Stimulated activated naive CD4-positive, alpha-beta T cell (primary cell): ENCODE data around the gene DOCK4.
A peak's percentile ranks its signal among the peaks of the same experiment; 100 is the strongest.

Source experiments
- DNase-seq, 6 experiments: peaks; one replicate each; lab custom pipeline; 2025; lab: John Stamatoyannopoulos, UW

The DOCK4 gene

DNA sequence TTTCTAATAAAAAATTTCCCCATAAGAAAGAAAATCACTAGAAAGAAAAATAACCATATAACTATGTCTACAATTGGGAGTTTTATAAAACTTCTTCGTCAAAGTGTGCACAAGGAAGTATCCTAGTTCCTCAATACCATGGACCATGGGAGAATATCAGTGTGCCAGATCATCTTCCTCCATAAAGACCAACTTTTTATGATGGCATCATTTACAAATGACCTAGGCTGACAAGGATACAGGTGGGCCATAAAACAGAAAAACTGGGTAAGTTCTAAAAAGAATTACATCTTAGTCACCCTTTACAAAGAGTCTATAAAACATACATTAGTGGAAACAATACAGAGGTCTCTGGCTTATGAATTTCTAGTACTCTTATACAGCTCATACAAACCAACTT is 303.2 kb downstream of the DOCK4 start:
- no peak for DNase-seq

DNA sequence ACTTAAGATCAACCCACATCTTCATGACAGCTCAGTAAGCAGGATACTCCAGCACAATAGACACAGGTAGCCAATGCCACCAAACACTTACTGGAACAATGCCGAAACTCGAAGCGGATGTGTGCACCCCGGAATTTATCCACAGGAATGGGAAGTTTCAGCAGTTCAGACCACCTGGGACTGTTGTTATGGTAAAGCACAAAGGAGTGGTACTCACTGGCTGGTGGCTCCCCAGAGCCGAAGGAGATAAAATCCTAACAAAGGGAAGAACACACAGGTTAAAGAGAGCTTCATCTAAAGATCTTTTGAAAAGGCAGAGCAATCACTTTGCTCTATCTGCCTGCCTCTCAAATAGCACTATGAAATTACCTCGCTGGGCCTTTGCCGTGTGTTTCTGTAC is 305.9 kb downstream of the DOCK4 start:
- no peak for DNase-seq

DNA sequence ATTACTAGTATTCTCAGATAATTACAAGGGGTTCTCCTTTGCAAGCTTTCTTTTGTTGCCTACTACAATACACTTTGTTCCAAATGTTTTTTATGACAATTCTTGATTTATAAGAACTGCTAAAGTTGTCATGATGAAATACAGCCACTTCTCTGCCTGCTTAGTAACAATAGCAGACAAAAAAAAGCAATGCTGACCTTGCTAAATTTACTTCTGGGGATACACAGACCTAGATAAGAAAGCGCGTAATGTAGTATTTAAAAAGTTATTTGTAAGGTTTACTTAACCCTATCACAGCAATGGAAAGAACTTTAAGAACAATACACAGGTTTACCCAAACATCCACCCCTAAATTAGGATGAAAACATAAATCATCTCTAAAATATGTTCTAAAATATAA is 311.1 kb downstream of the DOCK4 start:
- DNase-seq, result no peak

DNA sequence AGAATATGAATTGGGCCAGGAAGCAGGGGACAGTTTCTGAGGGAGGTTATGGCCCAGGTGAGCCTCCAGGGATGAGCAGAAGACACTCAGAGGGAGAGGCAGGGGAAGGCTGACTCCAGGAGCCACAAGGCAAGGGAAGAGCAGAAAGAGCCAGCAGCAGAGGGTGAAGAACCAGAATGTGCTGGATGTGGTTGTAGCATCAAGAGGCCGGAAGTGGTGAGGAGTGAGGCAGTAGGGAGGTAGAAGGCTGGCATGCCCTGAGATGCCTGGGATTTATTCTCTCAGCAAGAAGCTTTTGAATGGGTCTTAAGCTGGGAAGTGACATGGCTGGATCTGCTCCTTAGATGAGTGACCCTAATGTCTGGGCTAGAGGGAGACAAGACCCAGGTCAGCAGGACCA is 311.7 kb downstream of the DOCK4 start:
- DNase-seq, result no peak

DNA sequence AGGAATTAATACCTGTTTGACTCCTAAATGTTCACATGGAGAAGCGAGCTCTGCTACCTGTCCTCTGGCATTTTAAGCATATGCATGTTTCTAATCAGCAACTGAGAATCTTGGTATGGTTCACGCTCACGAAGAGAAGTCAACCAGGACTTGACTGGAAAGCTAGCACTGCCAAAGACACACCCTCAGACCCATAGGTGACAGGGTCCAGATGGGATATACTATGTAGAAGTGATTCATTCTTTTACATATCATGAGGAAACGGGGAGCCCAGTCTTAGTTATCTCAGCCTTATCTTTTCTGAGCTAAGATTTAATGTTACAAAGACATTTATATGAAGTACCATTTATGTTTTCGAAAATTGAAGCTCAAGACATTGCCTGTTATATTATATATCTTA is 313.0 kb downstream of the DOCK4 start:
- DNase-seq, result no peak

DNA sequence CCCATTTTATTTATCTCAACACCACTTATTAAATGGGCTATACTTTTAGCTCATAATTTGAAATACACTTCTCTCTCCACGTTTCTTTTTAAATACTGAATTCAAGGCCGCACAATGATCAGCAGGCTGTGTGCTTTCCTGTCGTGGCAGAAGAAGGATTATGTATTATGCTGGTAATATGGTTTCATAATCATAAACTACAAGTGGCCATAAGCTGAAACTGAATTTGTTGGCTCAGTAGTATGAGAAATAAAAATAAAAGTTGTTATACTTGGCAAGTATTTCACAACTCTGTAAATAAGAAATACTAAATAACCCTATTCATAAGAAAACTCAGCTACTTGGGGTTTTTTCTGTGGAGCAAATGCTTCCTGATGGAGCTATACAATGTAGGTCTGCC is 313.6 kb downstream of the DOCK4 start:
- no peak for DNase-seq

DNA sequence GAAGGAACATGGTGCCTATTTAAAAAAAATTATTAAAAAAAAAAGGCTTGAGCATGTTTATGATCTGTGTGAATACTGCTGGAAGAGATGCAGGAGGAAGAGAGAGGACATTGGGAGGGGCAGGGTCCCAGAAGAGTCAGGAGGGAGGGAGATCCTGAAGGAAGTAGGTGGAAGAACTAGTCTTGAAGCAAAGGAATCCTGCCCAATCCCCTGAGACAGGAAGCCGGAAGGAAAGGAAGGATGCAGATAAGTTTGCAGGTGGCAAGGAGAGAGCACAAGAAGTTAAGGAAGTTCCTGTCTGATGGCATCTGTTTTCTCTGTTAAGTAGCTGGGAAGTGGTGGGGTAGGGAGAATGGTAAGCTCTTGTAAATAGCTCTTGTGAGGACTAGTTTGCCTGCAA is 318.5 kb downstream of the DOCK4 start:
- DNase-seq, result no peak

DNA sequence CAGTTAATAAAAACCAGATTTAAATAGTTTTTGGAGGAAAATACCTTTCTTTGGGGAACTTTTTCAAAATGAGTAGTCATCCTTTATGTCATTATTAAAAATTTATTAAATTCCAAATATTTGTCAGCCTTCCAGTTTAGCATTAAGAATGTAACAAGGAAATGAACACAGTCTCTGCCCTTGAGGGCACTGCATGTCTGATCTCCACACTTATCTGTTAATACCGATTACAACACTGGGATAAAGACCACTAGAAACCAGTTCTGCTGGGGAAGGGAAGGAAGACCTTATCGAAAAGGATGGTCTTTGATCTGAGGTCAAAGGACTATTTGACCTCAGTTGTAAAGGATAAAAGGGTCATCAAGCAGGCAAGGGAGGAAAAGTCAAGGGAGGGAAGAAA is 320.0 kb downstream of the DOCK4 start:
- no peak for DNase-seq

DNA sequence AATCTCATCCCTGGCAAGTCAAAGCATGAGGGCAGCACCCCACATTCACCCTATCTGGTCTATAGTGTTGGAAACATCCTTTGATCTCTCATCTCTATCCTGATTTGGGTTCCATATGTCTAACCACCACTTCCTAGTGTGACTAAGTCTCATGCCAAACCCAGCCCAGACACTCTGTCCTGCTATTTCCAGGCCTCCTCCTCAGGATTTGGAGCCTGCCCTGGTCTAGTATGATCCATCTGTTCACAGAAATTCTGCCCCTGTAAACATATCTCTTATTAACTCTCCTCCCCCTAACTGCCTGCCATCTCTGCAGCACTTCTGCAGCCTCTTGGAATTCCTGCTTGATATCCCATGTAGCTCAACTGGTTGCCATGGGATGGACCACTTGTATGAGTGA is 323.0 kb downstream of the DOCK4 start:
- no peak for DNase-seq

DNA sequence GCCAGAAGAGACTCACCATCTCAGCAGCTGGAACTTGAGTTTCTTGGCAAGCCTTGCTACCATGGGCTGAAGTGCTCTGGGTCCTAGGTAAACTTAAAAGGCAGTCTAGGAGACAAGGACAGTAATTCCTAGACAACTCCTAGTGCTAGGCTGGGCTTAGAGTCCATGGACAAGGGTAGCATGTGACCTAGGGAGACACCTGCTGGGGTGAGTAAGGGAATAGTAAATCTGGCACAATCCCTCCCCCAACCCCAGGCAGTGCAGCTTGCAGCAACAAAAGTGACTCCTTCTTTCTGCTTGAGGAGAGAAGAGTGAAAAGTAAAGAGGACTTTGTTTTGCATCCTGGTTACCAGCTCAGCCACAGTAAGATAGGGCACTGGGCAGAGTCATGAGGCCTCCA is 327.4 kb downstream of the DOCK4 start:
- no peak for DNase-seq

DNA sequence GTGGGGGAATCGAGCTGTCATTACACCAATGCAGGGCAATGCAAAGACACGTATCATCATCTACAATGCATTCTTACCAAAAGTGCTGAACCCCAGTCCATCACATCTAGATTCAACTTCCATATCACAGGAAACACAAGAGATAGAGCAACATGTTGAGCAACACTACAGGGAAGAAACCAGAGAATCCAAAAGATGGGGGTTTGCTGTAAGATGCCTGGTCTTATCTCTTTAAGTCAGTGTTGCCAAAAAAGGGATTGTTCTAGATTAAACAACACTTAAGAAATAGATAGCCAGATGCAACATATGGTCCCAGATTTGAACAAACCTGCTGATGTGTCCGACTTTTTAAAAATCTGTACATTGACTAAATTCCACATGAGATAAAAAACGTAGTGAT is 328.3 kb downstream of the DOCK4 start:
- no peak for DNase-seq

DNA sequence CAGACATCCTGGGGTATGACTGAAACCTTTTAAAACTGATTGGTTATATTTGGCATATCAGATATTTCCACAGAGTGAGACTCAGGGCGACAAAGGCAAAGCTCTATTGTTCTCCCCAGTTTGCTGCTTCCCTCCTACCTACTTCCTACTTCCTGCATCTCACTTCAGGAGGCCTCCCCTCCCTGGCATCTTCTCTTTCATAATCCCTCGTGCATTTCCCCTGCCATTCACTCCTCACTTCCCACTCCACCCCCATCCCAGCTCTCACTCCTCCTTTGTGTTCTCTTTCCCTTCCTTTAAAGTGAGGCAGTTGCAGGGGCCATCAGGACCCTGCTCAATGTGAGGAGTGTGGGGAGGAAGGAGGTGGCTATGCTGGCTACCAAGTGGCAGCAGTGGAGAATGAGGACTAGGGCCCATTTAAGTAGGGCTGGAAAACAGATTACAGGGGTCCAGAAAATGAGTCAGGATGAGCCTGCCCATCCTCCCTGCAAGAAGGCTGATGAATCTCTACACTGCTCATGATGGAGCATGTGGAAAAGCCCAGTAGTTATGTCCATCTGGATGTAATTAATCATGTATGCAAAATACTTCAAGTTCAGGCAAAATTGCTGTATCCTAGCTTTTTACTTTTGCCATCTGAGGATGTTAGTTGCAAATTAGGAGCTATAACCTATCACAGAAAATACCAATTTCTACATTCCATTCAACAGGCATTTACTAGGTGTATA is 332.1 kb downstream of the DOCK4 start:
- no peak for DNase-seq

DNA sequence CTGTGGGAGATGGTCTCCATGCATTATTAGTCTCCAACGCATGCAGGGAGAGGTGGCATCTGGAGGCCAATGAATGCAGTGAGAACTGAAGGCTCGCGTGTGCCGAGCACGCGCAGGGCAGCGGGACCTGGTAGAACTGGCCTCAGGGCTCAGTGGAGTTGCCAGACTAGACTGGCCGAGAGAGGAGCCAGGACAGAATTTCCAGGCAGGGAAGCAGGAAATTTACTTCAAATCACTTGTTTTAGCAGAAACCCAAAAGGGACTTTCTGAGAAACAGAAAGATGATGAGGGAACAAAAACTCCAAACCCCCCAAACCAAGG is 332.9 kb downstream of the DOCK4 start:
- no peak for DNase-seq

DNA sequence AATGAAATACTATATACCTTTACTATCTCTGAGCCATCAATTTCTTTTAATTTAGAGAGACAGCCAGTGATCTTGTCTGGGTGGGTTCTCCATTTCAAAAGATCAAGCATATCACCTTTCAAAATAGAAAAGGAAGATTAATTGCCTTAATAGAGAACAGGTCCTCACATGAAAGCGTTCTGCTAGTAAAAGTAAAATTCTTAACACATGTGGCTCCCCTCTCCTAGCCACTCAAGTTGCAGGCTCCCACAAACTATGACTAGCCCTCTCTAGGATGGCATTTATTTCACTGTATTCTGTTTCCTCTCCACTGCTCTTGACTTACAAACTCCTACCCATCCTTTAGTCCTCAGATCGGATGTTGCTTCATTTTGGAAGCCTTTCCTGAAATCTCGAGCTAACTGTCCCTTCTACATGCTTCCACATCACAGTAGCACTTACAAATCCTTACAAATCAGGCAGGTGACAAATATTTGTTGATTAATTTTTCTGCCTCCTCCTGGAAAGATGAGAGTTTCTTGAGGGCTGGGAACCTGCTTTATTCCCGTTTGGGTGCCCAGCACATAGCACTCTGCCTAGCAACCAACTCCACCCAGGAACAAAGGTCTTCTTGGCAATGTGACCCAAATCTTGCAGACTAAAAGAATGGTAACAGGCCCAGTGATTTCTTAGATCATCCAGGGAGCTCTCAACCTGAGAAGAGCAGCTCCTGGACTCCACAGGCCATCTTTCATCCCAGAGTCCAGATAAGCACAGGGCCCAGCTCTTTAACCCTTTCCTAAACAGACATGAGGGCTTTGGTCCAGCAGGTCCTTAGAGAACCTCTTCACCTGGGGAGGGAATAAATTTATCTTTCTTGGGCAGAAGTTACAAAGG is 333.5 kb downstream of the DOCK4 start:
- no peak for DNase-seq

DNA sequence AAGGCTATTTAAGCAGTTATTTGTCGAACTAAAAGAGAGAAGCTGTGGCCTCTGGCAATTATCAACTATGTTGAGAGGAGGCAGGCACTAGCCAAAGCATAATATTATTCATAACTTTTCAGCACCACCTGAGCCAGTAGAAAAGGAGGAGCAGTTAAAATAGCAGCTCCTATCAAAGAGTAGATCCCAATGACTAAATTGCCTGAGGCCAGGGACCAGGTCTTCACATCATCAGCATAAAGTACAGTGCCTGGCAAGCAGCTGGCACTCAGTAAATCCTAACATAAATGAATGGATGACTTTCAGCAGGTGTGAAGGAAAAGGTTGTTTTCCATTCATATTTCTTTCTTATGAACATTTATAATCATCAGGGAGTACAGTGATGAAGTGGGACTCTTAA is 334.9 kb downstream of the DOCK4 start:
- DNase-seq, result no peak

DNA sequence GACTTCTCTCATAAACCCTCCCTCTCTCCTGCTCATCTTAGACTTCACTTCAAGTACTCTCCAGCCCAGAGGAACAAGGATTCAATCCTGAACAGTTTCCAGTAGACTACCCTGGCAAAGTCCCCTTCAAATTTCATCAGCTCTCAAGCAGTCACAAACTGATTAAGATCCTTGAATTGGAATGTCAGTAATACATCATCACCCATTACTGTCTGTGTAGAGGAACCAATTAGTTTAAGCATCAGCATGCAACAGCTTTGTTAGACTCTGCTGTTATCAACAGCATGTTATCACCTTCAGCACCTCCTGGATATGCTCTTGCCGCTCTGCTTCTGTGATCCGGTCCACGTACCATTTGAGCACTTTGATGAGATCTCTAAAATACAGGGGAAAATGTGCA is 336.9 kb downstream of the DOCK4 start:
- DNase-seq, result no peak

DNA sequence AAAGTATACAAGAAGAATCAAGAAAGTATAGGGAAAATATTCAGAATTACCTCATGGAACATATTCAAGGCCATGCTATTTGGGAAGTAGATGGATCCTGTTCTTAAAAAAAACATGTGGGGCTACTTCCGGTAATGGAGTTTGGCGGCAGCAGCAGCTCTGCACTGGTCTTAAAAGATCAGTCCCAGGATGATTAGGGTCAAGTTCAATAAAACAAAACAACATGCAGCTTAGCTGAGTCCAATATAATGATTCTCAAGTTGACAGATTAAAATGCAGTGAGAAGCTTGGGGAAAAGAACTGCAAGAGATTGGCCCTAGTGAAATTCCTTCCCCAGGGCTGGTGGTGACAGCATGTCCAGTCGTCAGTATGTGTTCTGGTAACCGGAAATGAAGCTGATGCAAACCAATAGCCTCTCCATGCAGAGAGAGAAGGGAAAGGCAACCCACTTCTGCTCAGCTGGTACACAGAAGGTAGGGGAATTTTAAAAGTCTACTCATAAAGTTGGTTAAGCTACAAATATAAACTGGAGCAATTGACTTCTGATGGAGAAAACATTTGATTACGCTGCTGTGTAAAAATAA is 338.8 kb downstream of the DOCK4 start:
- peak in 1 of 6 experiments; percentile 3 for DNase-seq

DNA sequence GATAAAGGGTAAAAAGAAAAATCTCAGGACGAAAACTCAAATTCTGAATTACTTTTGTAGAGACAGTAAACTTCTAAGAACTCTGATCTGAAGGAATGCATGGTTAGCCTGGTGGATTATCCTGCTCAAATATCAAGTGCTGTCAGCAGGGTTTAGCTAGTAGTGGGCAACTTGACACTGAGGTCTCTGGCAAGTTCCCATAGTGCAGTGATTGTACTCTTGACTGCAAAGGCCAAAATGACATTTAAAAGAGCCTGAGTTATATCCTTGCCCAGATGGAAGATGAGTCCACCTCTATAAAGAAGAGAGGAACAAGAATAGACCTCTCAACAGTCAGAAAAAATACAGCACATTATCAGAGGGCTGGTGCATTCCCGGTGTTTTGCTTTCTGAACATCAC is 339.4 kb downstream of the DOCK4 start:
- DNase-seq, result no peak

DNA sequence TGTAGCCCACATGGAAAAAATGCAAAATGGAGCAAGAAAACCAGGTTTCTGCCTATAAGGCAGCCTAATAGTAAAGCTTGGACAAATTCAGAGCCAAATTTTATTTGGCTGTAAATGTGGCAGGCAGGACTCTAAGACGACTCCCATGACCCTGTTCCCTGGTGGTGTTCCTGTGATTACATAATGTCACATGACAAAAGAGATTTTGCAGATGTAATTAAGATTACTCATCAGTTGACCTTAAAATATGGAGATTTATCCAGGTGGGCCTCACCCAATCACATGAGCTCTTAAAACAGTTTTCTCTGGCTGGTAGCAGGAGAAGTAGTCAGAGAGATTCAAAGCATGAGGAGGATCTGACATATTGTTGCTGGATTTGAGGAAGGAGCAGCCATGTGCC is 340.8 kb downstream of the DOCK4 start:
- no peak for DNase-seq

DNA sequence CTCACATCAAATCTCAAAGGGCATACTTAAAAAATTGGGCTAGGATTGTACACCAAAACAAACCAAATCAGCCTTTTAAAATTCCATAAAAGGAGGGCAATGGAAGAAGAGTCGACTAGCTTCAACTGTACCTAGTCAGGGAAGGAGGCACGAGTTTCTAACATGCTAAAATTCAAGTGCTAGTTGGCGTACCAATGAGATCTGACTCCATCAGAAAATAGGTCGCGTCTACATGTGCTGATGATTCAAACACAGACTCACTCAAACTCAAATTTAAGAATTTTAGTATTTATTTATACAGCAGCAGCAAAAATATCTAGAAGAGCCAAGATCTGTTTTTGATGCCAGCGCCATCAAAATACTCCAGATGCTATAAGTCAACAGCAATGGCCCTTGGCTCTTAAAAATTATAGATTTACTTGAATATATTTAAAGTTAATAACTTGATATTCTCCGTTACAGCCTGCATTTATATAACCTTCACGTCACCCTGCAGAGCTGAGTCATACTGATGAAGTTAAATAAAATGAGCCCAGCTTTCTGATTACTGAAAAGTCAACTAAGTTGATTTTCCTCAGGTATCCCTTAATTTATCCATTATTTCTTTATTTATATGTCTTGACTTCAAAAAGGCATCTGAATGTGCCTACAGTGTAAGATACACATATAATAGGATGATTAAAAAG is 341.8 kb downstream of the DOCK4 start:
- DNase-seq, result no peak

DNA sequence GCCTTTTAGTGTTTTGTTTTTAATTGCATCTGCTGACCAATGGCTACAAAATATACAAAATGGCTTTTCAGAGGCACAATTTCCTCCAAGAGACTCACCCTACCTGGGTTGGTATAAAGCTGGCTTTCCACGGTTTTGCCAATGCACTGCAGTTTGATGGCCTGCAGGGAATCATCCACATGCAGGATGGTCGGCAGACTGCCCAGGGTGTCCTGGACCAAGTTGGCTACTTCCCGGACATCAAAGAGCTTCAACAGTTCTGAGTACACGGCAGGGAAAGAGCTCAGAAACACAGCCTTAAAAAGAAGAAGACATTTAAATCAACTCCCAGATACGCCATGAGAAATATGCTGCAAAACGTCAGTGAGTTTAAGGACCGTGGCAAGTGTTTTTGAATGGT is 342.9 kb downstream of the DOCK4 start:
- DNase-seq, result no peak

DNA sequence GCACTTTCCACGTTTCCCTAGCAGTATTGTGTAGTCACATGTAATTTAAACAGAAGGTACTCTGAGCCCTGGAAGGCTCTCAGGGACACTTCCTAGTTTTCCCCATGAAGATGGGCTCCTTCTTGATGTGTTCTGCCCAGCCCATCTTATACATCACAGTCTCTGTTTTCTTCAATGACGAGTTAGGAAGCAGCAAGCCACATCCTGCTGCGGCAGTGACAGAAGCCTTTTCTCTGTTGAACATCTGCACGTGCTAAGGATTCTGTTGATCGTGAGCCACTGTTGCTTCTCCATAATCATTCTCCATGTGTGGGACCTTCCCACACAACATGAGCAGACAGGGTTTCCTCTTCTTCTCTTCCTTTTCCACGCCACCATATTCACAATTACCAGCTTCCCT is 346.0 kb downstream of the DOCK4 start:
- DNase-seq, result no peak

DNA sequence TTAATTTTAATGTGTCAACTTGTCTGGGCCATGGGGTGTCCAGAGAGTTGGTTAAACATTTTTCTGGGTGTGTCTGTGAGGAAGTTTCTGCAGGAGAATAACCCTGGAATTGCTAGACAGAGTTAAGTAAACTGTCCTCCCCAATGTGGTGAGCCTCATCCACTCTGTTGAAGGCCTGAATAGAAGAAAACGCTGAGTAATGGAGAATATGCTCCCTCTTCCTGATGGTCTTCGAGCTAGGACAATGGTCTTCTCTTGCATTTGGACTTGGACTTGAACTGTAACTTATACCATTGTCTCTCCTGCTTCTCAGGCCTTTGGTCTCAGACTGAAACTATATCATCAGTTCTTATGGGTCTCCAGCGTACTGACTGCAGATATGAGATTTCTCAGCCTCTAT is 347.9 kb downstream of the DOCK4 start:
- DNase-seq, result no peak
